B cell (primary cell): ENCODE results near the gene LCN9. TPM values are rescaled to one million over a fixed set of nuclear protein-coding genes. Genes with fewer than 3 reads are reported as not detected.
"Not testable (repeated sequence)": the region's sequence is repeated elsewhere in the genome, so short reads cannot be mapped to it uniquely, and the experiment has no call there.

Experiments
- ATAC-seq: fragments of 200-7000 bp; cut with Tn5 transposase; one replicate; pipeline ENCODE4 v1.10.0; 2021; ENCODE audit warnings: low read depth, mild to moderate bottlenecking, moderate number of reproducible peaks, moderate library complexity
- CTCF ChIA-PET: fragments of 350-600 bp; sonication (Branson Sonifier 250); formaldehyde crosslinking; loops from one replicate; lab custom pipeline; 2021; ENCODE audit warnings: antibody characterized with exemption, inconsistent platforms; lab: Charles Lee
- POLR2A ChIA-PET: fragments of 350-600 bp; sonication (Branson Sonifier 250); formaldehyde crosslinking; loops from one replicate; lab custom pipeline; 2021; ENCODE audit warnings: antibody characterized with exemption; lab: Charles Lee
- DNase-seq: peaks from one replicate; pipeline ENCODE4 v3.0.0; 2013
- H2AFZ ChIP-seq: 2 replicates; pipeline ENCODE4 v1.6.1; 2012; ENCODE audit warnings: mild to moderate bottlenecking, low read depth, low read length; ENCODE audit not compliant: insufficient read depth, poor library complexity, severe bottlenecking
- H3K27ac ChIP-seq, 2 donors: 1 replicate in 1 of 2; 2 replicates in 1 of 2; pipeline ENCODE4 v1.5.1; 2012 to 2013; ENCODE audit warnings: low read length in 2 of 2, mild to moderate bottlenecking in 2 of 2, moderate library complexity in 1 of 2
- H3K27me3 ChIP-seq, 4 experiments: fragments of 200-600 bp in 1 of 4; sonication (generic) in 1 of 4; replicated peaks in 1 of 4; 1 replicate in 2 of 4; 2 replicates in 2 of 4; pipeline versions ENCODE4 v1.6.1 to v1.7.0; 2013 to 2016; ENCODE audit warnings: low read length in 3 of 4, mild to moderate bottlenecking in 2 of 4, mixed read lengths in 1 of 4, moderate library complexity in 1 of 4; ENCODE audit not compliant: insufficient read depth in 4 of 4, control insufficient read depth in 3 of 4; ENCODE audit errors: control extremely low read depth in 1 of 4
- H3K36me3 ChIP-seq, 2 experiments: replicated peaks in 1 of 2; 1 replicate in 1 of 2; 2 replicates in 1 of 2; pipeline versions ENCODE4 v1.6.1 to v1.7.1; 2013; ENCODE audit warnings: low read length in 1 of 2; ENCODE audit not compliant: insufficient read depth in 2 of 2, control insufficient read depth in 1 of 2; ENCODE audit errors: control extremely low read depth in 1 of 2, extremely low read depth in 1 of 2
- H3K4me1 ChIP-seq, 2 donors: fragments of 200-600 bp in 1 of 2; sonication (generic) in 1 of 2; 1 replicate in 1 of 2; 2 replicates in 1 of 2; pipeline versions ENCODE4 v1.5.1 to v1.6.1; 2013 to 2017; ENCODE audit warnings: low read length in 2 of 2; ENCODE audit not compliant: control insufficient read depth in 2 of 2, insufficient read depth in 2 of 2
- H3K4me2 ChIP-seq: replicated peaks from 2 replicates; pipeline ENCODE3; 2012; ENCODE audit warnings: mild to moderate bottlenecking, low read depth, low read length; ENCODE audit not compliant: poor library complexity, severe bottlenecking
- H3K4me3 ChIP-seq, 5 experiments: fragments of 200-600 bp in 1 of 5; sonication (generic) in 1 of 5; 1 replicate in 3 of 5; 2 replicates in 2 of 5; pipeline versions ENCODE4 v1.5.1 to v1.7.0; 2011 to 2016; ENCODE audit warnings: low read length in 4 of 5, mild to moderate bottlenecking in 4 of 5, low read depth in 2 of 5, control low read depth in 1 of 5, moderate library complexity in 1 of 5; ENCODE audit not compliant: insufficient read depth in 1 of 5; ENCODE audit errors: control extremely low read depth in 1 of 5, extremely low read depth in 1 of 5
- H3K79me2 ChIP-seq: fragments of 200-600 bp; sonication (generic); one replicate; pipeline ENCODE4 v1.6.0; 2016; ENCODE audit warnings: low read length; ENCODE audit not compliant: control insufficient read depth, insufficient read depth
- H3K9ac ChIP-seq: fragments of 200-600 bp; sonication (generic); 2 replicates; pipeline ENCODE4 v1.6.1; 2017; ENCODE audit warnings: mild to moderate bottlenecking, low read length, moderate library complexity
- H3K9me3 ChIP-seq, 3 donors: one replicate each; pipeline versions ENCODE4 v1.6.1 to v1.7.1; 2013; ENCODE audit warnings: low read length in 2 of 3; ENCODE audit not compliant: control insufficient read depth in 2 of 3, insufficient read depth in 1 of 3; ENCODE audit errors: control extremely low read depth in 1 of 3
- H4K20me1 ChIP-seq: 2 replicates; pipeline ENCODE4 v1.6.0; 2012; ENCODE audit warnings: mild to moderate bottlenecking, low read length; ENCODE audit not compliant: insufficient read depth, control insufficient read depth, poor library complexity, severe bottlenecking
- H3K27ac Mint-ChIP-seq: one replicate; pipeline ENCODE4 v1.8.0; 2021; ENCODE audit warnings: mixed read lengths
- H3K27me3 Mint-ChIP-seq: one replicate; pipeline ENCODE4 v1.8.0; 2021; ENCODE audit warnings: mixed read lengths
- H3K4me1 Mint-ChIP-seq: one replicate; pipeline ENCODE4 v1.8.0; 2021; ENCODE audit warnings: mixed read lengths
- H3K4me3 Mint-ChIP-seq: one replicate; pipeline ENCODE4 v1.8.0; 2021; ENCODE audit warnings: mixed read lengths
- H3K9me3 Mint-ChIP-seq: one replicate; pipeline ENCODE4 v1.8.0; 2022; ENCODE audit warnings: mixed read lengths; ENCODE audit not compliant: insufficient read depth
- CTCF ChIP-seq: fragments of 200-600 bp; IDR thresholded peaks from one replicate; pipeline ENCODE4 v1.8.0; 2022; ENCODE audit warnings: antibody characterized with exemption, mild to moderate bottlenecking
- EZH2 ChIP-seq: IDR thresholded peaks from 2 replicates; pipeline ENCODE4 v1.6.1; 2012; ENCODE audit warnings: borderline replicate concordance, low read depth, mild to moderate bottlenecking, moderate library complexity, low read length; ENCODE audit not compliant: insufficient read depth, poor library complexity, severe bottlenecking
- WGBS: methylation state at CpG from one replicate; pipeline ENCODE4 v1.1.5; 2013; ENCODE audit warnings: missing lambda C conversion rate; ENCODE audit not compliant: insufficient coverage; 5-methylcytosine and 5-hydroxymethylcytosine counted together
- intact Hi-C: fragments of 100-400 bp; cut with micrococcal nuclease; formaldehyde crosslinking; loops from one replicate; pipeline ENCODE4 v1.10.0; 2022
- polyA plus RNA-seq: library from polyadenylated mRNA; depleted of rRNA; stranded (reverse); fragments of >200 nt; gene quantifications from 2 replicates; pipeline ENCODE4 v1.2.3, GENCODE V29; 2012
- total RNA-seq, 2 donors: library from RNA; stranded (reverse); fragments of 120-200 nt in 1 of 2; gene quantifications; 1 replicate in 1 of 2; 2 replicates in 1 of 2; pipeline versions ENCODE4 v1.2.3 to v1.2.4, GENCODE V29; 2013 to 2022

LCN9 gene
- total and polyA plus RNA-seq, 2 donors (not counting 1 experiment from before 2014, with no cell fraction given), result not detected

GRCh38 chr9:135632841-135633240 is 30.3 kb upstream of the LCN9 start:
- no peak overlapping the region for H3K4me2 ChIP-seq
- H3K9me3 ChIP-seq, result peaks cover 0 to under 1% (median 0%) of the 10 kb centered on the region in 3 donors
- H3K4me3 Mint-ChIP-seq, result no peak overlapping the region
- no peak overlapping the region for H3K4me3 ChIP-seq
- H3K9me3 Mint-ChIP-seq, result peaks cover 4% of the 10 kb centered on the region
- H3K4me1 ChIP-seq, result no peaks in the 10 kb centered on the region
- no peaks in the 10 kb centered on the region for H3K27me3 ChIP-seq
- DNase-seq (no peak), ATAC-seq (no peak)
- no peaks in the 10 kb centered on the region for H3K4me1 Mint-ChIP-seq
- CTCF ChIA-PET, result no interaction called here
- TF ChIP-seq EZH2 (no peak), CTCF (no peak)
- H3K79me2 ChIP-seq, result no peaks in the 10 kb centered on the region
- POLR2A ChIA-PET, result no interaction called here
- H3K27ac ChIP-seq, result no peak overlapping the region
- H3K27ac Mint-ChIP-seq, result no peak overlapping the region
- no peaks in the 10 kb centered on the region for H4K20me1 ChIP-seq
- intact Hi-C loops, result no loop called here
- H3K9ac ChIP-seq, result no peak overlapping the region
- no peaks in the 10 kb centered on the region for H3K36me3 ChIP-seq
- H2AFZ ChIP-seq, result no peak overlapping the region
- H3K27me3 Mint-ChIP-seq, result peaks cover 31% of the 10 kb centered on the region
- WGBS, result 99% methylated on average over 7 of the region's 10 CpGs

- ATAC-seq, H3K4me3 Mint-ChIP-seq, H3K9ac ChIP-seq, H2AFZ ChIP-seq, H3K4me1 Mint-ChIP-seq, H3K79me2 ChIP-seq, intact Hi-C loops, H3K27ac Mint-ChIP-seq, H3K4me2 ChIP-seq, H3K27me3 ChIP-seq, H3K27ac ChIP-seq, CTCF ChIA-PET, H3K4me1 ChIP-seq, H3K36me3 ChIP-seq, H4K20me1 ChIP-seq, H3K9me3 ChIP-seq, H3K9me3 Mint-ChIP-seq, DNase-seq, H3K4me3 ChIP-seq, POLR2A ChIA-PET: not testable (repeated sequence)
- 66% methylated on average over 3 of the region's 7 CpGs for WGBS
- H3K27me3 Mint-ChIP-seq, result peaks cover 32% of the 10 kb centered on the region
Observed at GRCh38 chr9:135636930-135637530, 26.1 kb upstream of the LCN9 start.
